ENCODE results near the gene DNM1L. TPM values are rescaled to one million over a fixed set of nuclear protein-coding genes. Genes with fewer than 3 reads are reported as not detected.

DNM1L gene
- total and polyA plus RNA-seq, 2 of the 4 experiments (the other 2 are of a cell fraction): 44.8 to 70.1 TPM

GRCh38 chr12:32785557-32785956, 106.5 kb downstream of the DNM1L start:
- CTCF ChIA-PET: no interaction called here
- in situ Hi-C loops (cut with MboI; ENCODE audit: low sequenced_read_pairs): no loop called here

More at GRCh38 chr12:32785557-32785956, 106.5 kb downstream of the DNM1L start:
- Histone ChIP-seq H3K23ac (ENCODE audit: low read depth, low read length) (no peak overlapping the region), H3K9me1 (ENCODE audit: insufficient read depth, low read length) (no peaks in the 10 kb centered on the region), H3K14ac (replicated peaks; ENCODE audit: low read depth, low read length) (no peak overlapping the region), H3K4me1 (ENCODE audit: control insufficient read depth, insufficient read depth, low read length) (no peaks in the 10 kb centered on the region), H2AK9ac (replicated peaks; ENCODE audit: low read depth, low read length, poor library complexity) (no peak overlapping the region), H3K9ac (ENCODE audit: low read depth, low read length) (no peak overlapping the region), H2AK5ac (ENCODE audit: low read depth, low read length) (no peak overlapping the region), H3K27ac (ENCODE audit: insufficient read depth, low read length) (no peak overlapping the region), H4K5ac (ENCODE audit: low read depth, low read length) (no peak overlapping the region), H3K4me3 (ENCODE audit: insufficient read depth, low read depth, low read length) (no peak overlapping the region), H3K4me2 (ENCODE audit: low read depth, low read length) (no peak overlapping the region), H4K91ac (ENCODE audit: insufficient read depth, low read depth, low read length) (no peak overlapping the region), H3K18ac (ENCODE audit: low read depth, low read length) (no peak overlapping the region), H3K9me3 (ENCODE audit: control insufficient read depth, insufficient read depth, low read length) (no peaks in the 10 kb centered on the region), H2BK5ac (ENCODE audit: low read depth, low read length, poor library complexity, severe bottlenecking) (no peak overlapping the region), H3K56ac (ENCODE audit: extremely low read depth, insufficient read depth, low read length) (no peak overlapping the region), H3K27me3 (ENCODE audit: control insufficient read depth, insufficient read depth, low read length) (no peaks in the 10 kb centered on the region), H3K36me3 (ENCODE audit: control insufficient read depth, insufficient read depth, low read length) (no peaks in the 10 kb centered on the region), H3K4ac (ENCODE audit: low read depth, low read length) (no peak overlapping the region), H4K8ac (ENCODE audit: low read depth in 2 of 2, low read length in 2 of 2) (no peak overlapping the region), H2BK120ac (ENCODE audit: low read depth, low read length) (no peak overlapping the region), H4K20me1 (ENCODE audit: insufficient read depth, low read length) (no peaks in the 10 kb centered on the region), H2AFZ (replicated peaks; ENCODE audit: low read length, poor library complexity) (no peak overlapping the region), H3K79me1 (ENCODE audit: low read depth in 1 of 2, low read length in 2 of 2) (no peaks in the 10 kb centered on the region), H2BK15ac (ENCODE audit: low read depth, low read length) (no peak overlapping the region), H2BK20ac (ENCODE audit: low read depth, low read length) (no peak overlapping the region)
- BruUV-seq (replicated peaks): no TSS peak
- POLR2A ChIA-PET (ENCODE audit: unreplicated experiment): no interaction called here
- dilution Hi-C loops (cut with HindIII; ENCODE audit: low sequenced_read_pairs, unreplicated experiment): no loop called here
- TF ChIP-seq MAZ (IDR thresholded peaks at IDR 0.05; ENCODE audit: borderline replicate concordance, low read depth, low read length) (no peak), CTCF (conservative IDR thresholded peaks at IDR 0.05; ENCODE audit: low read depth, low read length) (no peak), CEBPB (IDR thresholded peaks at IDR 0.05; ENCODE audit: low read depth, low read length) (no peak), NFE2L2 (IDR thresholded peaks at IDR 0.05; ENCODE audit: low read depth, low read length) (no peak), SMC3 (IDR thresholded peaks at IDR 0.05; ENCODE audit: low read depth, low read length) (no peak), RFX5 (IDR thresholded peaks at IDR 0.05; ENCODE audit: low read depth, low read length) (no peak), FOS (IDR thresholded peaks at IDR 0.05; ENCODE audit: low read depth, low read length) (no peak), RCOR1 (IDR thresholded peaks at IDR 0.05; ENCODE audit: insufficient replicate concordance, low read length) (no peak), ELK1 (IDR thresholded peaks at IDR 0.05; ENCODE audit: borderline replicate concordance, low read depth, low read length) (no peak), MAFK (IDR thresholded peaks at IDR 0.05; ENCODE audit: low read depth, low read length) (no peak), CHD1 (IDR thresholded peaks at IDR 0.05; ENCODE audit: low read depth, low read length) (no peak), RAD21 (IDR thresholded peaks at IDR 0.05; ENCODE audit: low read length) (no peak), BHLHE40 (IDR thresholded peaks at IDR 0.05; ENCODE audit: low read depth, low read length) (no peak), MXI1 (IDR thresholded peaks at IDR 0.05; ENCODE audit: borderline replicate concordance, low read depth, low read length) (no peak), POLR2A (IDR thresholded peaks at IDR 0.05; ENCODE audit: low read depth, low read length) (no peak)
- TF ChIP-seq, protein P1, sequence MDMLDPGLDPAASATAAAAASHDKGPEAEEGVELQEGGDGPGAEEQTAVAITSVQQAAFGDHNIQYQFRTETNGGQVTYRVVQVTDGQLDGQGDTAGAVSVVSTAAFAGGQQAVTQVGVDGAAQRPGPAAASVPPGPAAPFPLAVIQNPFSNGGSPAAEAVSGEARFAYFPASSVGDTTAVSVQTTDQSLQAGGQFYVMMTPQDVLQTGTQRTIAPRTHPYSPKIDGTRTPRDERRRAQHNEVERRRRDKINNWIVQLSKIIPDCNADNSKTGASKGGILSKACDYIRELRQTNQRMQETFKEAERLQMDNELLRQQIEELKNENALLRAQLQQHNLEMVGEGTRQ (IDR thresholded peaks at IDR 0.05; ENCODE audit: low read depth, low read length): no peak
- no CpG with 5 or more reads among the region's 5 CpGs for WGBS, 2 experiments (ENCODE audit: extremely low coverage in 2 of 2, insufficient read length in 1 of 2)
- intact Hi-C loops (cut with micrococcal nuclease): no loop called here
- DNase-seq (no peak), ATAC-seq (ENCODE audit: low read depth) (no peak)
